IMR-90 (cell line): ENCODE results near the gene NCLN. TPM values are rescaled to one million over a fixed set of nuclear protein-coding genes. Genes with fewer than 3 reads are reported as not detected.

Experiments
- ATAC-seq: fragments of 200-7000 bp; cut with Tn5 transposase; 2 replicates; pipeline ENCODE4 v1.9.1; 2020; ENCODE audit warnings: low read depth, mild to moderate bottlenecking, moderate library complexity
- BruUV-seq: library from RNA; stranded (reverse); fragments of 400-500 nt; replicated peaks from 2 replicates; lab custom pipeline; 2021; lab: Mats Ljungman, UMichigan
- CTCF ChIA-PET: fragments of 300-600 bp; formaldehyde crosslinking; extraction: SDS; loops from one replicate; lab custom pipeline; 2021; ENCODE audit warnings: antibody characterized with exemption; lab: Yijun Ruan, JAX
- POLR2A ChIA-PET: fragments of 300-600 bp; sonication (Branson Sonifier 250); formaldehyde crosslinking; loops from one replicate; lab custom pipeline; 2022; ENCODE audit warnings: antibody characterized with exemption; ENCODE audit not compliant: unreplicated experiment; lab: Charles Lee
- DNase-seq: peaks from one replicate; pipeline ENCODE4 v3.0.0; 2013
- H2AFZ ChIP-seq: replicated peaks from 2 replicates; pipeline ENCODE3; 2013; ENCODE audit warnings: low read length, mild to moderate bottlenecking; ENCODE audit not compliant: poor library complexity
- H2AK5ac ChIP-seq: 2 replicates; pipeline ENCODE4 v1.6.1; 2013; ENCODE audit warnings: low read depth, low read length, inconsistent platforms
- H2AK9ac ChIP-seq: replicated peaks from 2 replicates; pipeline ENCODE3; 2013; ENCODE audit warnings: mild to moderate bottlenecking, low read depth, low read length, moderate library complexity; ENCODE audit not compliant: poor library complexity
- H2BK120ac ChIP-seq: 2 replicates; pipeline ENCODE4 v1.6.1; 2013; ENCODE audit warnings: low read depth, low read length, inconsistent platforms
- H2BK15ac ChIP-seq: 3 replicates; pipeline ENCODE4 v1.6.1; 2013; ENCODE audit warnings: low read depth, low read length, inconsistent platforms
- H2BK20ac ChIP-seq: 2 replicates; pipeline ENCODE4 v1.6.1; 2013; ENCODE audit warnings: low read depth, mild to moderate bottlenecking, inconsistent platforms, low read length, moderate library complexity
- H2BK5ac ChIP-seq: 2 replicates; pipeline ENCODE4 v1.6.1; 2013; ENCODE audit warnings: mild to moderate bottlenecking, low read depth, low read length, inconsistent platforms; ENCODE audit not compliant: poor library complexity, severe bottlenecking
- H3K14ac ChIP-seq: replicated peaks from 2 replicates; pipeline ENCODE4 v1.6.1; 2013; ENCODE audit warnings: low read depth, low read length, inconsistent platforms
- H3K18ac ChIP-seq: 2 replicates; pipeline ENCODE4 v1.6.1; 2013; ENCODE audit warnings: low read depth, low read length, control low read depth
- H3K23ac ChIP-seq: 2 replicates; pipeline ENCODE4 v1.6.1; 2013; ENCODE audit warnings: low read depth, low read length, inconsistent platforms
- H3K27ac ChIP-seq: 2 replicates; pipeline ENCODE4 v1.5.1; 2013; ENCODE audit warnings: mild to moderate bottlenecking, control low read depth, low read length; ENCODE audit not compliant: insufficient read depth
- H3K27me3 ChIP-seq: 2 replicates; pipeline ENCODE4 v1.6.1; 2013; ENCODE audit warnings: low read length; ENCODE audit not compliant: control insufficient read depth, insufficient read depth
- H3K36me3 ChIP-seq: 2 replicates; pipeline ENCODE4 v1.6.1; 2013; ENCODE audit warnings: low read length, mixed read lengths; ENCODE audit not compliant: control insufficient read depth, insufficient read depth
- H3K4ac ChIP-seq: 2 replicates; pipeline ENCODE4 v1.6.1; 2013; ENCODE audit warnings: low read depth, low read length, inconsistent platforms
- H3K4me1 ChIP-seq: 2 replicates; pipeline ENCODE4 v1.6.1; 2013; ENCODE audit warnings: low read length, mixed read lengths; ENCODE audit not compliant: control insufficient read depth, insufficient read depth
- H3K4me2 ChIP-seq: 2 replicates; pipeline ENCODE4 v1.6.1; 2013; ENCODE audit warnings: low read depth, mild to moderate bottlenecking, control low read depth, low read length, moderate library complexity
- H3K4me3 ChIP-seq: 2 replicates; pipeline ENCODE4 v1.5.1; 2013; ENCODE audit warnings: low read depth, mild to moderate bottlenecking, control low read depth, low read length, moderate library complexity; ENCODE audit not compliant: insufficient read depth
- H3K56ac ChIP-seq: 2 replicates; pipeline ENCODE4 v1.6.1; 2013; ENCODE audit warnings: low read length, inconsistent platforms; ENCODE audit not compliant: insufficient read depth; ENCODE audit errors: extremely low read depth
- H3K79me1 ChIP-seq, 2 experiments: 2 replicates each; pipeline ENCODE4 v1.6.1; 2013; ENCODE audit warnings: low read length in 2 of 2, inconsistent platforms in 1 of 2, low read depth in 1 of 2
- H3K9ac ChIP-seq: 2 replicates; pipeline ENCODE4 v1.6.1; 2013; ENCODE audit warnings: low read depth, low read length, control low read depth
- H3K9me1 ChIP-seq: 2 replicates; pipeline ENCODE4 v1.6.1; 2013; ENCODE audit warnings: low read length, inconsistent platforms; ENCODE audit not compliant: insufficient read depth
- H3K9me3 ChIP-seq: 2 replicates; pipeline ENCODE4 v1.6.1; 2013; ENCODE audit warnings: low read length; ENCODE audit not compliant: control insufficient read depth, insufficient read depth
- H4K20me1 ChIP-seq: 2 replicates; pipeline ENCODE4 v1.6.1; 2013; ENCODE audit warnings: low read length, inconsistent platforms; ENCODE audit not compliant: insufficient read depth
- H4K5ac ChIP-seq: 2 replicates; pipeline ENCODE4 v1.6.1; 2013; ENCODE audit warnings: mild to moderate bottlenecking, low read depth, low read length, control low read depth
- H4K8ac ChIP-seq, 2 experiments: 2 replicates each; pipeline ENCODE4 v1.6.1; 2013; ENCODE audit warnings: low read depth in 2 of 2, low read length in 2 of 2, control low read depth in 1 of 2, inconsistent platforms in 1 of 2
- H4K91ac ChIP-seq: 2 replicates; pipeline ENCODE4 v1.6.1; 2013; ENCODE audit warnings: low read depth, low read length, inconsistent platforms; ENCODE audit not compliant: insufficient read depth
- BHLHE40 ChIP-seq: fragments of 150-350 bp; IDR thresholded peaks from 2 replicates; pipeline ENCODE4 v1.6.1; 2016; ENCODE audit warnings: mild to moderate bottlenecking, low read depth, low read length
- CEBPB ChIP-seq: IDR thresholded peaks from 2 replicates; pipeline ENCODE4 v1.6.1; 2012; ENCODE audit warnings: low read depth, low read length, improper control_type of control experiment
- CHD1 ChIP-seq: IDR thresholded peaks from 2 replicates; pipeline ENCODE4 v1.6.1; 2012; ENCODE audit warnings: low read depth, low read length, improper control_type of control experiment
- FOS ChIP-seq: fragments of 150-350 bp; IDR thresholded peaks from 2 replicates; pipeline ENCODE4 v1.6.1; 2016; ENCODE audit warnings: low read depth, low read length
- MAFK ChIP-seq: IDR thresholded peaks from 2 replicates; pipeline ENCODE4 v1.6.1; 2012; ENCODE audit warnings: low read depth, low read length, improper control_type of control experiment
- MAZ ChIP-seq: IDR thresholded peaks from 2 replicates; pipeline ENCODE4 v1.6.1; 2012; ENCODE audit warnings: low read depth, mild to moderate bottlenecking, low read length, improper control_type of control experiment, moderate library complexity, borderline replicate concordance
- MXI1 ChIP-seq: IDR thresholded peaks from 2 replicates; pipeline ENCODE4 v1.6.1; 2012; ENCODE audit warnings: low read depth, mild to moderate bottlenecking, low read length, moderate library complexity, borderline replicate concordance
- NFE2L2 ChIP-seq: fragments of 150-350 bp; IDR thresholded peaks from 2 replicates; pipeline ENCODE4 v1.6.1; 2016; ENCODE audit warnings: low read depth, mild to moderate bottlenecking, low read length
- POLR2A ChIP-seq: IDR thresholded peaks from 2 replicates; pipeline ENCODE4 v1.6.1; 2012; ENCODE audit warnings: mild to moderate bottlenecking, low read depth, low read length
- RAD21 ChIP-seq: IDR thresholded peaks from 2 replicates; pipeline ENCODE4 v1.6.1; 2012; ENCODE audit warnings: low read length, improper control_type of control experiment
- RCOR1 ChIP-seq: IDR thresholded peaks from 2 replicates; pipeline ENCODE4 v1.6.1; 2012; ENCODE audit warnings: mild to moderate bottlenecking, low read length, improper control_type of control experiment; ENCODE audit not compliant: insufficient replicate concordance
- RFX5 ChIP-seq: IDR thresholded peaks from 2 replicates; pipeline ENCODE4 v1.8.0; 2012; ENCODE audit warnings: low read depth, mild to moderate bottlenecking, low read length, moderate library complexity
- SMC3 ChIP-seq: fragments of 150-350 bp; IDR thresholded peaks from 2 replicates; pipeline ENCODE4 v1.6.1; 2016; ENCODE audit warnings: low read depth, mild to moderate bottlenecking, antibody characterized with exemption, low read length, moderate library complexity
- WGBS, 2 experiments: methylation state at CpG; one replicate each; pipeline versions ENCODE4 v1.1.5 to v1.1.7; 2013; ENCODE audit warnings: missing lambda C conversion rate in 2 of 2; ENCODE audit not compliant: insufficient read length in 1 of 2; ENCODE audit errors: extremely low coverage in 2 of 2; 5-methylcytosine and 5-hydroxymethylcytosine counted together
- dilution Hi-C: fragments of 300-500 bp; cut with HindIII; formaldehyde crosslinking; loops from one replicate; pipeline ENCODE4 v1.14.3; 2018; ENCODE audit warnings: low sequenced_read_pairs; ENCODE audit not compliant: unreplicated experiment
- in situ Hi-C: fragments of 300-500 bp; cut with MboI; formaldehyde crosslinking; loops from 3 replicates; pipeline ENCODE4 v1.14.3; 2019; ENCODE audit warnings: low sequenced_read_pairs, inconsistent platforms, mixed read lengths
- intact Hi-C: fragments of 100-400 bp; cut with micrococcal nuclease; formaldehyde crosslinking; loops from 2 replicates; pipeline ENCODE4 v1.10.0; 2022
- polyA plus RNA-seq, 3 experiments: library from polyadenylated mRNA; depleted of rRNA; stranded (reverse); fragments of >200 nt; gene quantifications; 2 replicates each; pipeline ENCODE4 v1.2.3, GENCODE V29; 2012; ENCODE audit warnings: low replicate concordance in 1 of 3
- total RNA-seq: library from RNA; depleted of rRNA; stranded (reverse); fragments of >200 nt; gene quantifications from 2 replicates; pipeline ENCODE4 v1.2.3, GENCODE V29; 2012
- TF ChIP-seq, protein P1 (sequence below): conservative IDR thresholded peaks from 2 replicates; pipeline ENCODE4 v1.5.1; 2012; ENCODE audit warnings: mild to moderate bottlenecking, low read depth, low read length, improper control_type of control experiment
- TF ChIP-seq, protein P2 (sequence below): fragments of 150-350 bp; IDR thresholded peaks from 2 replicates; pipeline ENCODE4 v1.6.1; 2016; ENCODE audit warnings: low read depth, mild to moderate bottlenecking, low read length, moderate library complexity, borderline replicate concordance
- TF ChIP-seq, protein P3 (sequence below): fragments of 150-350 bp; IDR thresholded peaks from 2 replicates; pipeline ENCODE4 v1.6.1; 2017; ENCODE audit warnings: mild to moderate bottlenecking, antibody characterized with exemption, low read length, low read depth

The NCLN gene
- total and polyA plus RNA-seq, 2 of the 4 experiments (the other 2 are of a cell fraction), result 32.8 to 90.8 TPM

DNA sequence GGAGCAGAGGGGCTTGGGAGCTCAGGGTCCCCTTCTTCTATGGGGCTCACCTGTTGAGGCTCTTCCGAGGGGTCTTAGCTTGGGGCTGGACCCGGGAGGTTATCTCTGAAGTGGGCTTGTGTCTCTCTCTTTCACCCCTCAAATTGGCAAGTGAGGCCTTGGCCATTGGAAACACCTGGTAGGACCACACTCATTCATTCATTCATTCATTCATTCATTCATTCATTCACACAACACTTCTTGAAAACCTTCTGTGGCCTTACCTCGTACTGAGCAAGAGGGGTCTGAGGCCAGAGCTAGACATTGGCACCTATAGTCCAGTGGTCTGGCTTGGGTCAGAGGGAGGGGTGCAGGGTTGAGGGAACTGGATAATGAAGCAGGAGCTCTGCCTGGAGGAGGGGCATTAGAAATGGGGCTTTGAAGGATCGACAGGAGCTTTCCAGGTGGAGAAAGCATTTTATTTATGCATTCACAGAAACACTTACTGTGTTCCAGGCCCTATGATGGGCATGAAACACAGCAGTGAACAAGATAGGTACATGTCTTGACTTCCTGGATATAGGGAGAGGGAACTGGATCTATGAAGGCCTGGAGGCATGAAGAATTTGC is 44.3 kb downstream of the NCLN start:
- Histone ChIP-seq H3K56ac (no peak overlapping the region), H3K4me3 (no peak overlapping the region), H3K79me1 (no peaks in the 10 kb centered on the region), H3K27ac (no peak overlapping the region), H3K9me3 (no peaks in the 10 kb centered on the region; the same call in 1 of the 2 replicates), H4K5ac (no peak overlapping the region), H4K20me1 (no peaks in the 10 kb centered on the region), H3K9me1 (no peaks in the 10 kb centered on the region), H3K23ac (no peak overlapping the region), H4K8ac (no peak overlapping the region), H3K9ac (no peak overlapping the region), H2BK120ac (no peak overlapping the region), H3K14ac (no peak overlapping the region), H4K91ac (no peak overlapping the region), H3K4ac (no peak overlapping the region), H2BK20ac (no peak overlapping the region), H3K36me3 (no peaks in the 10 kb centered on the region), H3K18ac (no peak overlapping the region), H2BK15ac (no peak overlapping the region), H3K4me2 (no peak overlapping the region), H2BK5ac (no peak overlapping the region), H3K27me3 (peaks cover 53% of the 10 kb centered on the region), H2AFZ (no peak overlapping the region), H3K4me1 (no peaks in the 10 kb centered on the region), H2AK5ac (no peak overlapping the region), H2AK9ac (no peak overlapping the region)
- CTCF ChIA-PET, result no interaction called here
- DNase-seq, result no peak
- no peak for TF ChIP-seq SMC3
- no peak for TF ChIP-seq MAFK
- no peak for TF ChIP-seq FOS
- no peak for TF ChIP-seq RCOR1
- TF ChIP-seq MXI1, result no peak
- TF ChIP-seq RAD21, result no peak
- no peak for TF ChIP-seq CEBPB
- TF ChIP-seq POLR2A, result no peak
- TF ChIP-seq MAZ, result no peak
- TF ChIP-seq BHLHE40, result no peak
- TF ChIP-seq NFE2L2, result no peak
- TF ChIP-seq, protein P1, sequence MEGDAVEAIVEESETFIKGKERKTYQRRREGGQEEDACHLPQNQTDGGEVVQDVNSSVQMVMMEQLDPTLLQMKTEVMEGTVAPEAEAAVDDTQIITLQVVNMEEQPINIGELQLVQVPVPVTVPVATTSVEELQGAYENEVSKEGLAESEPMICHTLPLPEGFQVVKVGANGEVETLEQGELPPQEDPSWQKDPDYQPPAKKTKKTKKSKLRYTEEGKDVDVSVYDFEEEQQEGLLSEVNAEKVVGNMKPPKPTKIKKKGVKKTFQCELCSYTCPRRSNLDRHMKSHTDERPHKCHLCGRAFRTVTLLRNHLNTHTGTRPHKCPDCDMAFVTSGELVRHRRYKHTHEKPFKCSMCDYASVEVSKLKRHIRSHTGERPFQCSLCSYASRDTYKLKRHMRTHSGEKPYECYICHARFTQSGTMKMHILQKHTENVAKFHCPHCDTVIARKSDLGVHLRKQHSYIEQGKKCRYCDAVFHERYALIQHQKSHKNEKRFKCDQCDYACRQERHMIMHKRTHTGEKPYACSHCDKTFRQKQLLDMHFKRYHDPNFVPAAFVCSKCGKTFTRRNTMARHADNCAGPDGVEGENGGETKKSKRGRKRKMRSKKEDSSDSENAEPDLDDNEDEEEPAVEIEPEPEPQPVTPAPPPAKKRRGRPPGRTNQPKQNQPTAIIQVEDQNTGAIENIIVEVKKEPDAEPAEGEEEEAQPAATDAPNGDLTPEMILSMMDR, result no peak
- TF ChIP-seq, protein P2, sequence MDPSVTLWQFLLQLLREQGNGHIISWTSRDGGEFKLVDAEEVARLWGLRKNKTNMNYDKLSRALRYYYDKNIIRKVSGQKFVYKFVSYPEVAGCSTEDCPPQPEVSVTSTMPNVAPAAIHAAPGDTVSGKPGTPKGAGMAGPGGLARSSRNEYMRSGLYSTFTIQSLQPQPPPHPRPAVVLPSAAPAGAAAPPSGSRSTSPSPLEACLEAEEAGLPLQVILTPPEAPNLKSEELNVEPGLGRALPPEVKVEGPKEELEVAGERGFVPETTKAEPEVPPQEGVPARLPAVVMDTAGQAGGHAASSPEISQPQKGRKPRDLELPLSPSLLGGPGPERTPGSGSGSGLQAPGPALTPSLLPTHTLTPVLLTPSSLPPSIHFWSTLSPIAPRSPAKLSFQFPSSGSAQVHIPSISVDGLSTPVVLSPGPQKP, result no peak
- TF ChIP-seq, protein P3, sequence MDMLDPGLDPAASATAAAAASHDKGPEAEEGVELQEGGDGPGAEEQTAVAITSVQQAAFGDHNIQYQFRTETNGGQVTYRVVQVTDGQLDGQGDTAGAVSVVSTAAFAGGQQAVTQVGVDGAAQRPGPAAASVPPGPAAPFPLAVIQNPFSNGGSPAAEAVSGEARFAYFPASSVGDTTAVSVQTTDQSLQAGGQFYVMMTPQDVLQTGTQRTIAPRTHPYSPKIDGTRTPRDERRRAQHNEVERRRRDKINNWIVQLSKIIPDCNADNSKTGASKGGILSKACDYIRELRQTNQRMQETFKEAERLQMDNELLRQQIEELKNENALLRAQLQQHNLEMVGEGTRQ, result no peak
- no peak for TF ChIP-seq CHD1
- TF ChIP-seq RFX5, result no peak
- ATAC-seq, result no peak
- POLR2A ChIA-PET, result no interaction called here
- dilution Hi-C loops, result no loop called here
- intact Hi-C loops, result no loop called here
- in situ Hi-C loops, result no loop called here
- WGBS, 2 experiments, result no CpG with 5 or more reads among the region's 4 CpGs
- no TSS peak for BruUV-seq
